T-helper 9 cell (primary cell): ENCODE measurements around the gene PAX3.

ENCODE experiments used
- DNase-seq: peaks from one replicate; pipeline ENCODE4 v3.0.0-alpha.2; 2020

The PAX3 gene

GRCh38 chr2:222309766-222310165 is 11.0 kb upstream of the PAX3 start:
- DNase-seq: no peak

GRCh38 chr2:222309361-222309760 is 10.6 kb upstream of the PAX3 start:
- DNase-seq: no peak

GRCh38 chr2:222307978-222308730 is 9.4 kb upstream of the PAX3 start:
- no peak for DNase-seq

GRCh38 chr2:222307143-222307756 is 8.5 kb upstream of the PAX3 start:
- no peak for DNase-seq

GRCh38 chr2:222306393-222307142 is 7.8 kb upstream of the PAX3 start:
- no peak for DNase-seq

- no peak for DNase-seq
Observed at GRCh38 chr2:222305516-222306392, 7.0 kb upstream of the PAX3 start.

GRCh38 chr2:222304737-222305515 is 6.1 kb upstream of the PAX3 start:
- no peak for DNase-seq

GRCh38 chr2:222303828-222304736 is 5.3 kb upstream of the PAX3 start:
- DNase-seq: no peak

GRCh38 chr2:222303045-222303827 is 4.4 kb upstream of the PAX3 start:
- DNase-seq: no peak

GRCh38 chr2:222302178-222303018 is 3.6 kb upstream of the PAX3 start:
- no peak for DNase-seq

- no peak for DNase-seq
Observed at GRCh38 chr2:222301796-222302118, 3.0 kb upstream of the PAX3 start.

GRCh38 chr2:222301053-222301795 is 2.4 kb upstream of the PAX3 start:
- DNase-seq: no peak

GRCh38 chr2:222300726-222301052 is 1.9 kb upstream of the PAX3 start:
- DNase-seq: no peak

GRCh38 chr2:222299906-222300725 is 1.3 kb upstream of the PAX3 start:
- DNase-seq: no peak

- DNase-seq: no peak
Observed at GRCh38 chr2:222298001-222298310, 842 bp downstream of the PAX3 start.

GRCh38 chr2:222297600-222297935 is 1.2 kb downstream of the PAX3 start:
- no peak for DNase-seq

GRCh38 chr2:222296911-222297599 is 1.7 kb downstream of the PAX3 start:
- DNase-seq: no peak
